ENCODE measurements around the gene PTPRO.

- no peak for TF ChIP-seq GATA2 (CRISPR knock-in tag; IDR thresholded peaks at IDR 0.05)
- TF ChIP-seq, protein P1, sequence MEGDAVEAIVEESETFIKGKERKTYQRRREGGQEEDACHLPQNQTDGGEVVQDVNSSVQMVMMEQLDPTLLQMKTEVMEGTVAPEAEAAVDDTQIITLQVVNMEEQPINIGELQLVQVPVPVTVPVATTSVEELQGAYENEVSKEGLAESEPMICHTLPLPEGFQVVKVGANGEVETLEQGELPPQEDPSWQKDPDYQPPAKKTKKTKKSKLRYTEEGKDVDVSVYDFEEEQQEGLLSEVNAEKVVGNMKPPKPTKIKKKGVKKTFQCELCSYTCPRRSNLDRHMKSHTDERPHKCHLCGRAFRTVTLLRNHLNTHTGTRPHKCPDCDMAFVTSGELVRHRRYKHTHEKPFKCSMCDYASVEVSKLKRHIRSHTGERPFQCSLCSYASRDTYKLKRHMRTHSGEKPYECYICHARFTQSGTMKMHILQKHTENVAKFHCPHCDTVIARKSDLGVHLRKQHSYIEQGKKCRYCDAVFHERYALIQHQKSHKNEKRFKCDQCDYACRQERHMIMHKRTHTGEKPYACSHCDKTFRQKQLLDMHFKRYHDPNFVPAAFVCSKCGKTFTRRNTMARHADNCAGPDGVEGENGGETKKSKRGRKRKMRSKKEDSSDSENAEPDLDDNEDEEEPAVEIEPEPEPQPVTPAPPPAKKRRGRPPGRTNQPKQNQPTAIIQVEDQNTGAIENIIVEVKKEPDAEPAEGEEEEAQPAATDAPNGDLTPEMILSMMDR (IDR thresholded peaks at IDR 0.05), result no peak
- TF ChIP-seq EP300 (IDR thresholded peaks at IDR 0.05; ENCODE audit: borderline replicate concordance in 1 of 2, low read depth in 1 of 2, low read length in 1 of 2), result no peak
- TF ChIP-seq YY1 (IDR thresholded peaks at IDR 0.05; ENCODE audit: low read depth), result no peak
- TF ChIP-seq USF1 (IDR thresholded peaks at IDR 0.05; ENCODE audit: borderline replicate concordance, low read depth), result no peak
- TF ChIP-seq, protein P2, sequence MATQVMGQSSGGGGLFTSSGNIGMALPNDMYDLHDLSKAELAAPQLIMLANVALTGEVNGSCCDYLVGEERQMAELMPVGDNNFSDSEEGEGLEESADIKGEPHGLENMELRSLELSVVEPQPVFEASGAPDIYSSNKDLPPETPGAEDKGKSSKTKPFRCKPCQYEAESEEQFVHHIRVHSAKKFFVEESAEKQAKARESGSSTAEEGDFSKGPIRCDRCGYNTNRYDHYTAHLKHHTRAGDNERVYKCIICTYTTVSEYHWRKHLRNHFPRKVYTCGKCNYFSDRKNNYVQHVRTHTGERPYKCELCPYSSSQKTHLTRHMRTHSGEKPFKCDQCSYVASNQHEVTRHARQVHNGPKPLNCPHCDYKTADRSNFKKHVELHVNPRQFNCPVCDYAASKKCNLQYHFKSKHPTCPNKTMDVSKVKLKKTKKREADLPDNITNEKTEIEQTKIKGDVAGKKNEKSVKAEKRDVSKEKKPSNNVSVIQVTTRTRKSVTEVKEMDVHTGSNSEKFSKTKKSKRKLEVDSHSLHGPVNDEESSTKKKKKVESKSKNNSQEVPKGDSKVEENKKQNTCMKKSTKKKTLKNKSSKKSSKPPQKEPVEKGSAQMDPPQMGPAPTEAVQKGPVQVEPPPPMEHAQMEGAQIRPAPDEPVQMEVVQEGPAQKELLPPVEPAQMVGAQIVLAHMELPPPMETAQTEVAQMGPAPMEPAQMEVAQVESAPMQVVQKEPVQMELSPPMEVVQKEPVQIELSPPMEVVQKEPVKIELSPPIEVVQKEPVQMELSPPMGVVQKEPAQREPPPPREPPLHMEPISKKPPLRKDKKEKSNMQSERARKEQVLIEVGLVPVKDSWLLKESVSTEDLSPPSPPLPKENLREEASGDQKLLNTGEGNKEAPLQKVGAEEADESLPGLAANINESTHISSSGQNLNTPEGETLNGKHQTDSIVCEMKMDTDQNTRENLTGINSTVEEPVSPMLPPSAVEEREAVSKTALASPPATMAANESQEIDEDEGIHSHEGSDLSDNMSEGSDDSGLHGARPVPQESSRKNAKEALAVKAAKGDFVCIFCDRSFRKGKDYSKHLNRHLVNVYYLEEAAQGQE (IDR thresholded peaks at IDR 0.05; ENCODE audit: low read depth, low read length), result no peak
- TF ChIP-seq FOXM1 (IDR thresholded peaks at IDR 0.05; ENCODE audit: low read depth), result no peak
- TF ChIP-seq EZH2phosphoT487 (IDR thresholded peaks at IDR 0.05; ENCODE audit: borderline replicate concordance, low read depth), result no peak
These were observed 107.0 kb downstream of the PTPRO start for GRCh38 chr12:15429262-15429661.

Measured in SK-N-SH (cell line).